ENCODE data around the gene NOTUM. TPM values are rescaled to one million over a fixed set of nuclear protein-coding genes. Genes with fewer than 3 reads are reported as not detected.

NOTUM gene
- total RNA-seq, 1 donor, result 0.09 TPM

DNA sequence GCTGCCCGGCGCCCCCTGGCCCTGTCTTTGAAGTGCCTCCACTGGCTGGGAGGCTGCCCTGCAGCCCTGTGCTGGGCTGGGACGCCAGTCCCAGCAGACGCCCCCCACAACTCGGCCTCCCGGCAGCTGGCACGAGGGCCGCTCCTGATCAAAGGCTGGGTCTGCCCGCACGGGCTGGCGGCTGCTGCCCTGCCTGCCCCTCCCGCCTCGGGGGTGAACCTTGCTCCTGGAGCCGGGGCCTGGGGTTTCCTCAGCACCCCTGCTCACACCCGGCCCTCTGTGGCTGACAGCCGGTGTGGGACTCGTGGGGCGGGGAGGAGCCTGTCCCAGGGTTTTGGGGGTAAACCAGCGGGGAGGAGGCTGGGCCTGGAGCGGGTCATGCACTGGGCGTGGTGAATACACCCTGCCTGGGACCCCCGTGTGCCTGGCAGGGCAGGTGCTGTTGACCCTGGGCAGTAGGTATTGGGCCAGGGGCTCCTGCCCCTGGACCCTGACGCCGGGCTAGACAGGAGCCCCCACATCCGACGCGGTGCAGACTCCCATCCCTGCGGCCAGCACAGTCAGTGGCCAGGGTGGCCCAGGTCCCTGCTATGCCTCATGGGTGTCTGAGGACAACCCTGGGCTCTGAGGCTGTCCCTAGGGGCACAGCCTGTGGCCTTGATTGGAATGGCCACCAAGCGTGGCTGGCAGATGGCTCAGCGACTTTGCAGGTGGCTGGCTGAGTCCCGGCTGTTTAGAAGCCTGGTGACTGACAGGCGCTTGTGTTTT, 40.0 kb upstream of the NOTUM start:
- TF ChIP-seq, protein P1, sequence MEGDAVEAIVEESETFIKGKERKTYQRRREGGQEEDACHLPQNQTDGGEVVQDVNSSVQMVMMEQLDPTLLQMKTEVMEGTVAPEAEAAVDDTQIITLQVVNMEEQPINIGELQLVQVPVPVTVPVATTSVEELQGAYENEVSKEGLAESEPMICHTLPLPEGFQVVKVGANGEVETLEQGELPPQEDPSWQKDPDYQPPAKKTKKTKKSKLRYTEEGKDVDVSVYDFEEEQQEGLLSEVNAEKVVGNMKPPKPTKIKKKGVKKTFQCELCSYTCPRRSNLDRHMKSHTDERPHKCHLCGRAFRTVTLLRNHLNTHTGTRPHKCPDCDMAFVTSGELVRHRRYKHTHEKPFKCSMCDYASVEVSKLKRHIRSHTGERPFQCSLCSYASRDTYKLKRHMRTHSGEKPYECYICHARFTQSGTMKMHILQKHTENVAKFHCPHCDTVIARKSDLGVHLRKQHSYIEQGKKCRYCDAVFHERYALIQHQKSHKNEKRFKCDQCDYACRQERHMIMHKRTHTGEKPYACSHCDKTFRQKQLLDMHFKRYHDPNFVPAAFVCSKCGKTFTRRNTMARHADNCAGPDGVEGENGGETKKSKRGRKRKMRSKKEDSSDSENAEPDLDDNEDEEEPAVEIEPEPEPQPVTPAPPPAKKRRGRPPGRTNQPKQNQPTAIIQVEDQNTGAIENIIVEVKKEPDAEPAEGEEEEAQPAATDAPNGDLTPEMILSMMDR (IDR thresholded peaks at IDR 0.05; ENCODE audit: insufficient read depth, low read length), result no peak
- DNase-seq (ENCODE audit: low read depth), result no peak
- no peak overlapping the region for H3K4me3 ChIP-seq (ENCODE audit: low read depth, low read length)

DNA sequence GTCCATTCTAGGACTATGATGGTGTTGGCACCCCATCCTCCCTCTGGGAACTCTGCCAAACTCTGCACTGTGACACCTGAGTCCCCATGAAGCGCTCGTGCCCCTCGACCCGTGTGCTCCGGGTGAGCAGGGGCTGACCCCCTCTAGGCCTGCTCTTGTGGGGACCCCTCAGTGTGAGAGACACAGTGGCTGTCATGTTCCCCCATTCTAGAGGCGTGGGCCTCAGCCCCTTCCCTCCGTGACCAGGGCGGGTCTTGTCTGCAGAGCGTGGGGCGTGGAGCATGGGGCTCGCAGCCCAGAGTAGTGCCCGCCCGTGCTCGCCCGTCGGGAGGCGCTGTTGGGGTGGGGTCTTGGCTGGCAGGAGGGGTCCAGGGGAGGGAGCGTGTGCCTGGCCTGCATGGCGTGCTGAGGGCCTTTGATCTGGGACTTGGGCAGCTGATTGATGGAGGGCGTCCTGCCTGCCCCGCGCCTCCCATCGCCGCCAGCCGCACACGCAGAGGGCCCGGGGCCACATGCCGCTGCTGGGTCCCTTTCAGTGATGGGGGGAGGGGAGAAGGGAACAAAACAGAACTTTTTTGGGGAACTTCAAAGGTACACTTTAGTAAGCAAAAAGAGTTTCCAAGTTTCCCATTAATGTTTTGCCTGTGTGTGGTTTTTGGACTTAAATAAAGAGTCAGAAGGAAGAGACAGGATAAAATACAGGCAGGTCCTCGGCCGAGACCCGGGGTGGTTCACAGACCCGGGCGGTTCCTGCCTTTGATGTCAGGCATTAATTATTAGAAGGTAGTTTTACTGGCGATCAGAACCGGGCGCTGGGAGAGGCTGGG, 39.2 kb upstream of the NOTUM start:
- H3K4me3 ChIP-seq (ENCODE audit: low read depth, low read length), result no peak overlapping the region
- TF ChIP-seq, protein P1 (IDR thresholded peaks at IDR 0.05; ENCODE audit: insufficient read depth, low read length), result no peak

DNA sequence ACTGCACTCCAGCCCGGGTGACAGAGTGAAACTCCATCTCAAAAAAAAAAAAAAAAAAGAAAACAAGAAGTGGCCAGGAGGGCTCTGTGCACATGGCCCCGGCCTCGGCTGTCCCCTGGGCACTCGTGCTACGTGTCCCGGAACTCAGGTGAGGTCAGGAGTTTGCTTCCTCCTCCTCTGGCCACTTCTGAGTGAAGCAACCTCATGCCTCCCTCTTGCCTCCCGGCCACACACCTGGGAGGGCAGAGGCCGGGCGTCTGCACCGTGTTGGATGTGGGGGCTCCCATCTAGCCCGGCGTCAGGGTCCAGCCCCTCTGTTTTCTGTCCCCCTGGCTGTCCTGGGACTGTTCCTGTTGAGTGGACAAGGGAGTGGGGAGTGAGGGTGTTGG, 38.6 kb upstream of the NOTUM start:
- TF ChIP-seq, protein P1 (IDR thresholded peaks at IDR 0.05; ENCODE audit: insufficient read depth, low read length), result no peak
- H3K4me3 ChIP-seq (ENCODE audit: low read depth, low read length), result no peak overlapping the region
- DNase-seq (ENCODE audit: low read depth), result no peak

More for the DNA sequence above, 39.2 kb upstream of the NOTUM start:
- no peak for DNase-seq (ENCODE audit: low read depth)

GRCh38 chr17:81998691-81999438, 37.9 kb upstream of the NOTUM start:
- no peak overlapping the region for H3K4me3 ChIP-seq (ENCODE audit: low read depth, low read length)
- TF ChIP-seq, protein P1 (IDR thresholded peaks at IDR 0.05; ENCODE audit: insufficient read depth, low read length), result no peak
- DNase-seq (ENCODE audit: low read depth), result no peak

- TF ChIP-seq, protein P1 (IDR thresholded peaks at IDR 0.05; ENCODE audit: insufficient read depth, low read length), result no peak
- no peak for DNase-seq (ENCODE audit: low read depth)
- H3K4me3 ChIP-seq (ENCODE audit: low read depth, low read length), result no peak overlapping the region
Observed at GRCh38 chr17:81998212-81998611, 37.2 kb upstream of the NOTUM start.

- H3K4me3 ChIP-seq (ENCODE audit: low read depth, low read length), result no peak overlapping the region
- DNase-seq (ENCODE audit: low read depth), result no peak
- TF ChIP-seq, protein P1 (IDR thresholded peaks at IDR 0.05; ENCODE audit: insufficient read depth, low read length), result no peak
Observed at GRCh38 chr17:81996757-81997441, 35.9 kb upstream of the NOTUM start.
